ENCODE results near the gene CCL18.
"Not testable (repeated sequence)": the region's sequence is repeated elsewhere in the genome, so short reads cannot be mapped to it uniquely, and the experiment has no call there.

Gene CCL18

GRCh38 chr17:36118477-36119353 is 54.6 kb downstream of the CCL18 start:
- ChIA-PET POLR2A (interaction anchor here (0.9 kb wide), 1 partner anchor 64 kb away, joined by 3 read pairs; no protein-coding TSS in a partner anchor), CTCF (interaction anchor here (2.1 to 2.4 kb wide), 2 partner anchors 30 to 31 kb away, joined by 4 to 11 read pairs; no protein-coding TSS in a partner anchor)
- TF ChIP-seq, protein P1, sequence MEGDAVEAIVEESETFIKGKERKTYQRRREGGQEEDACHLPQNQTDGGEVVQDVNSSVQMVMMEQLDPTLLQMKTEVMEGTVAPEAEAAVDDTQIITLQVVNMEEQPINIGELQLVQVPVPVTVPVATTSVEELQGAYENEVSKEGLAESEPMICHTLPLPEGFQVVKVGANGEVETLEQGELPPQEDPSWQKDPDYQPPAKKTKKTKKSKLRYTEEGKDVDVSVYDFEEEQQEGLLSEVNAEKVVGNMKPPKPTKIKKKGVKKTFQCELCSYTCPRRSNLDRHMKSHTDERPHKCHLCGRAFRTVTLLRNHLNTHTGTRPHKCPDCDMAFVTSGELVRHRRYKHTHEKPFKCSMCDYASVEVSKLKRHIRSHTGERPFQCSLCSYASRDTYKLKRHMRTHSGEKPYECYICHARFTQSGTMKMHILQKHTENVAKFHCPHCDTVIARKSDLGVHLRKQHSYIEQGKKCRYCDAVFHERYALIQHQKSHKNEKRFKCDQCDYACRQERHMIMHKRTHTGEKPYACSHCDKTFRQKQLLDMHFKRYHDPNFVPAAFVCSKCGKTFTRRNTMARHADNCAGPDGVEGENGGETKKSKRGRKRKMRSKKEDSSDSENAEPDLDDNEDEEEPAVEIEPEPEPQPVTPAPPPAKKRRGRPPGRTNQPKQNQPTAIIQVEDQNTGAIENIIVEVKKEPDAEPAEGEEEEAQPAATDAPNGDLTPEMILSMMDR (IDR thresholded peaks at IDR 0.05; ENCODE audit: insufficient read depth, low read length, missing control alignments) = no peak
- no peak overlapping the region for H3K4me3 ChIP-seq (ENCODE audit: low read depth, low read length)
- no peak for DNase-seq (ENCODE audit: low read depth, low spot score)

GRCh38 chr17:36120221-36120620 is 56.1 kb downstream of the CCL18 start:
- DNase-seq (ENCODE audit: low read depth, low spot score) = no peak
- TF ChIP-seq, protein P1 (IDR thresholded peaks at IDR 0.05; ENCODE audit: insufficient read depth, low read length, missing control alignments) = no peak
- CTCF ChIA-PET = interaction anchor here (0.7 to 2.1 kb wide), 2 partner anchors 28 to 29 kb away, joined by 3 to 4 read pairs; no protein-coding TSS in a partner anchor
- POLR2A ChIA-PET = no interaction called here
- no peak overlapping the region for H3K4me3 ChIP-seq (ENCODE audit: low read depth, low read length)

DNA sequence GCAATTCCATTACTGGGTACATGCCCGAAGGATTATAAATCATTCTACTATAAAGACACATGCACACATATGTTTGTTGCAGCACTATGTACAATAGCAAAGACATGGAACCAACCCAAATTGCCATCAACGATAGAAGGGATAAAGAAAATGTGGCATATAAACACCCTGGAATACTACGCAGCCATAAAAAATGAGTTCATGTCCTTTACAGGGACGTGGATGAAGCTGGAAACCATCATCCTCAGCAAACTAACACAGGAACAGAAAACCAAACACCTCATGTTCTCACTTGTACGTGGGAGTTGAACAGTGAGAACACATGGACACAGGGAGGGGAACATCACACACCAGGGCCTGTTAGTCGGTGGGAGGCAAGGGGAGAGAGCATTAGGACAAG is 57.0 kb downstream of the CCL18 start:
- H3K4me3 ChIP-seq (ENCODE audit: low read depth, low read length); POLR2A ChIA-PET; DNase-seq (ENCODE audit: low read depth, low spot score): not testable (repeated sequence)
- CTCF ChIA-PET = interaction anchor here (2.1 kb wide), 1 partner anchor 28 kb away, joined by 4 read pairs; no protein-coding TSS in a partner anchor
